Calu3 (cell line): ENCODE measurements around the gene PDZD4. TPM values are rescaled to one million over a fixed set of nuclear protein-coding genes. Genes with fewer than 3 reads are reported as not detected.
A peak's percentile ranks its signal among the peaks of the same experiment; 100 is the strongest.

Source experiments
- BruUV-seq: library from RNA; stranded (reverse); fragments of 400-500 nt; replicated peaks from 2 replicates; lab custom pipeline; 2021; lab: Mats Ljungman, UMichigan
- CTCF ChIA-PET: fragments of 300-600 bp; sonication (Branson Sonifier 250); formaldehyde crosslinking; loops from one replicate; lab custom pipeline; 2022; ENCODE audit warnings: antibody characterized with exemption; lab: Charles Lee
- DNase-seq: peaks from one replicate; pipeline ENCODE4 v3.0.0; 2022
- H3K27ac Mint-ChIP-seq: one replicate; pipeline ENCODE4 v1.8.0; 2022; ENCODE audit warnings: mixed read lengths; ENCODE audit not compliant: unreplicated experiment
- H3K27me3 Mint-ChIP-seq: one replicate; pipeline ENCODE4 v1.8.0; 2022; ENCODE audit warnings: mixed read lengths; ENCODE audit not compliant: unreplicated experiment
- H3K36me3 Mint-ChIP-seq: one replicate; pipeline ENCODE4 v1.8.0; 2022; ENCODE audit warnings: mild to moderate bottlenecking, moderate library complexity, mixed read lengths; ENCODE audit not compliant: insufficient read depth, unreplicated experiment
- H3K4me1 Mint-ChIP-seq: one replicate; pipeline ENCODE4 v1.8.0; 2022; ENCODE audit warnings: mild to moderate bottlenecking, low read depth, mixed read lengths; ENCODE audit not compliant: unreplicated experiment
- H3K4me3 Mint-ChIP-seq: one replicate; pipeline ENCODE4 v1.8.0; 2022; ENCODE audit warnings: mild to moderate bottlenecking, low read depth, moderate library complexity, mixed read lengths; ENCODE audit not compliant: unreplicated experiment
- H3K9me3 Mint-ChIP-seq: one replicate; pipeline ENCODE4 v1.8.0; 2022; ENCODE audit warnings: low read depth, mixed read lengths; ENCODE audit not compliant: unreplicated experiment
- intact Hi-C: fragments of 100-400 bp; cut with micrococcal nuclease; formaldehyde crosslinking; loops from one replicate; pipeline ENCODE4 v1.10.0; 2022; ENCODE audit not compliant: unreplicated experiment
- total RNA-seq: library from RNA; stranded (reverse); gene quantifications from 2 replicates; pipeline ENCODE4 v1.2.3, GENCODE V29; 2022
- TF ChIP-seq, protein P1 (sequence below): fragments of 200-600 bp; IDR thresholded peaks from one replicate; pipeline ENCODE4 v1.8.0; 2022; ENCODE audit warnings: antibody characterized with exemption; ENCODE audit not compliant: unreplicated experiment

PDZD4 gene
- total RNA-seq, 1 experiment from 2014 or later = 0.76 TPM

DNA sequence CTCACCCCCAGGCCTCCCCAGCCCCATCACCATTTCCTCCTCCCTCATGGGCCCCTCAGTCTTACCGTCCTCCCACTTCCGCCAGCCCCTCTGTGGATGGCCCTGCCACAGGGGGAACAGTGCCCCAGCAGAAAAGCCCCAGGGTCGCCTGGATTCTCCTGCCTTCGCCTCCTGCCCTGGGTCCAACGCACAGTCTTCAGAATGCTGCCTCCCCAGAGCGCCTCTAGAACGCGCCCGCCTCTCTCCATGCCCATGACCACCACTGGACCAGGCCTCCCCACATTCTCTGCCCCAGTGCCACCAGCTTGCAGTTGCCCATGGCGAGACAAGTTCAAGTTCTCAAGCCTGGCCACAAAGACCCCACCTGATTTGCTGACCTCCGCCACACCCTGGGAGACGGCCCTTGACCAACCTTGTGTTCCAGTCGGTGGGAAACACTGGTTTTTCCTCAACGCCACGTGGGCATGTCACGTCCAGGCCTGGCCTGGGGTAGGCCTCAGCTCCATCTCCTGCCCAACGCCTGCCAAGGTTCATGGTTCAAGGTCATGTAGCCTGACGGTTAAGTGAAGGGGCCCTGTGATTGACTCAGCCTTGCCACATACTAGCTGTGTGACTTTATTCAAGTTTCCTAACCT lies 66.9 kb downstream of the PDZD4 start:
- CTCF ChIA-PET = no interaction called here
- Mint-ChIP-seq H3K9me3 (no peaks in the 10 kb centered on the region), H3K4me1 (peaks cover 11% of the 10 kb centered on the region), H3K27me3 (no peaks in the 10 kb centered on the region), H3K27ac (no peak overlapping the region), H3K4me3 (peak overlapping the region; percentile 83), H3K36me3 (peaks cover 32% of the 10 kb centered on the region)
- no TSS peak for BruUV-seq
- TF ChIP-seq, protein P1, sequence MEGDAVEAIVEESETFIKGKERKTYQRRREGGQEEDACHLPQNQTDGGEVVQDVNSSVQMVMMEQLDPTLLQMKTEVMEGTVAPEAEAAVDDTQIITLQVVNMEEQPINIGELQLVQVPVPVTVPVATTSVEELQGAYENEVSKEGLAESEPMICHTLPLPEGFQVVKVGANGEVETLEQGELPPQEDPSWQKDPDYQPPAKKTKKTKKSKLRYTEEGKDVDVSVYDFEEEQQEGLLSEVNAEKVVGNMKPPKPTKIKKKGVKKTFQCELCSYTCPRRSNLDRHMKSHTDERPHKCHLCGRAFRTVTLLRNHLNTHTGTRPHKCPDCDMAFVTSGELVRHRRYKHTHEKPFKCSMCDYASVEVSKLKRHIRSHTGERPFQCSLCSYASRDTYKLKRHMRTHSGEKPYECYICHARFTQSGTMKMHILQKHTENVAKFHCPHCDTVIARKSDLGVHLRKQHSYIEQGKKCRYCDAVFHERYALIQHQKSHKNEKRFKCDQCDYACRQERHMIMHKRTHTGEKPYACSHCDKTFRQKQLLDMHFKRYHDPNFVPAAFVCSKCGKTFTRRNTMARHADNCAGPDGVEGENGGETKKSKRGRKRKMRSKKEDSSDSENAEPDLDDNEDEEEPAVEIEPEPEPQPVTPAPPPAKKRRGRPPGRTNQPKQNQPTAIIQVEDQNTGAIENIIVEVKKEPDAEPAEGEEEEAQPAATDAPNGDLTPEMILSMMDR = no peak
- intact Hi-C loops = loop anchor here (5.0 kb wide), 1 partner anchor 184 kb away; no protein-coding TSS in a partner anchor
- no peak for DNase-seq

DNA sequence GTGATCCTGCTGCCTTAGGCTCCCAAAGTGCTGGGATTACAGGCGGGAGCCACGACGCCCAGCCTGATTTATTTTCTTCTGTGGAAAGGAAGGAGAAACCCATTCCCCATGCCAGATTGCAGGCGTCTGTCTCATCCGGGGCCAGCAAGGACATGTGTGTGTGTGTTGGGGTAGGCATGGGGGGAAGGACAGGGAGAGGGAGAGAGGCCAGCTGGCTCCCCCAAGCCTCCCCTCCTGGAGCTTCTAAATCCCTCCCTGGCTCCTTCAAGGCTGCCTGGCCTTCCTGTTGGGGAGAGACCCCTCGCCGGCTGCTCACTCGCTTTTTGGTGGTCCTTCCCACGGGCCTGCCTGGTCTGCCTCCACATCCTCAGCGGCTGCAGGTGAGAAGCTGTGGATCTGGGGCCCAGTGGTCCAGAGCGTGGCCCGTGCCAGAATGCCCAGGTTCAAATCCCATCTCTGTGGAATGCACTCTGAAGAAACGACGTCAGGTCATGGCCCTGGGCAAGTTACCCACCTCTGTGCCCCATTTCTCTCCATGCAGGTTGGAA lies 67.6 kb downstream of the PDZD4 start:
- Mint-ChIP-seq H3K27me3 (no peaks in the 10 kb centered on the region), H3K4me1 (peaks cover 11% of the 10 kb centered on the region), H3K9me3 (no peaks in the 10 kb centered on the region), H3K36me3 (peaks cover 25% of the 10 kb centered on the region), H3K4me3 (no peak overlapping the region), H3K27ac (no peak overlapping the region)
- intact Hi-C loops = loop anchor here (5.0 kb wide), 1 partner anchor 185 kb away; no protein-coding TSS in a partner anchor
- CTCF ChIA-PET = no interaction called here
- TF ChIP-seq, protein P1 = no peak
- BruUV-seq = no TSS peak
- DNase-seq = no peak

DNA sequence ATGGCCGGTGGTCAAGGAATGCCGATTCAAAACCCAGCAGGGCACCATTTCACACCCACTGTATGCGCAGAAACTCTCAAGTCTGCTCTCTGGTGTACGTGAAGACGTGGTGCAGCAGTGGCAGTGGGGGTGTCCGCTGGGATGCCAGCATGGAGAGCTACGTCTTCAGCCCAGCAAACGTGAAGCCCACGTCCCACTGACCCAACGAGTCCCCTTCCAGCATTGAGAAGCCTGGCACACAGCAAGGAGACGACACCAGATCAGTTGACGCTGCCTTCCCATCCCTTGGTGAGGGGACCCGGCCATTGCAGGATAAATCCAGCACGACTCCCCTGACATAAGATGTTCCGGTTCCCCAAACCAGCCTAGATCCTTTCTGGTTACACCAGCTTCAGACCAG lies 68.5 kb downstream of the PDZD4 start:
- no TSS peak for BruUV-seq
- Mint-ChIP-seq H3K4me3 (no peak overlapping the region), H3K9me3 (no peaks in the 10 kb centered on the region), H3K36me3 (peaks cover 23% of the 10 kb centered on the region), H3K27ac (no peak overlapping the region), H3K27me3 (no peaks in the 10 kb centered on the region), H3K4me1 (peaks cover 9% of the 10 kb centered on the region)
- CTCF ChIA-PET = no interaction called here
- intact Hi-C loops = loop anchor here (5.0 kb wide), 1 partner anchor 185 kb away; no protein-coding TSS in a partner anchor
- TF ChIP-seq, protein P1 = no peak
- no peak for DNase-seq

DNA sequence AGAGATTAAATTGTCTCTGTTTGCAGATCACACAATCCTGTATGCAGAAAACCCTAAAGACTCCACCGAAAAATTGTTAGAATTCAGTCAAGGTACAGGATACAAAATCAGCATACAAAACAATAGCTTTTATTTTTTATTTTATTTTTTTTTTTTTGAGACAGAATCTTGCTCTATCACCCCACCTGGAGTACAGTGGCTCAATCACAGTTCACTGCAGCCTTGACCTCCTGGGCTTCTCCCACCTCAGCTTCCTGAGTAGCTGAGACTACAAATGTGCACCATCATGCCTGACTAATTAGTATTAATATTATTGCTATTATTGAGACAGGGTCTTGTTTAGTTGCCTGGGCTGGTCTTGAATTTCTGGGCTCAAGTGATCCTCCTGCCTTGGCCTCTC lies 75.2 kb downstream of the PDZD4 start:
- Mint-ChIP-seq H3K9me3 (no peaks in the 10 kb centered on the region), H3K36me3 (no peaks in the 10 kb centered on the region), H3K4me1 (no peaks in the 10 kb centered on the region), H3K4me3 (no peak overlapping the region), H3K27ac (no peak overlapping the region), H3K27me3 (no peaks in the 10 kb centered on the region)
- DNase-seq = no peak
- TF ChIP-seq, protein P1 = no peak
- CTCF ChIA-PET = interaction anchor here (0.7 kb wide), 1 partner anchor 785 kb away, joined by 5 read pairs; no protein-coding TSS in a partner anchor
- intact Hi-C loops = no loop called here
- no TSS peak for BruUV-seq

Other genes with a start within 250 kb of the PDZD4 start
- gene CCNQ, start 231.4 kb downstream of the PDZD4 start, total RNA-seq = 17.8 and 18.9 TPM in 2 replicates
- gene DUSP9, start 183.3 kb downstream of the PDZD4 start, total RNA-seq = 0.19 and 0.27 TPM in 2 replicates
- 1.1 TPM in 1 of 2 replicates, not detected in the other for gene PNCK, start 156.7 kb downstream of the PDZD4 start, total RNA-seq
- gene SLC6A8, start 142.6 kb downstream of the PDZD4 start, total RNA-seq = 24.6 and 27.4 TPM in 2 replicates
- gene BCAP31, start 106.2 kb downstream of the PDZD4 start, total RNA-seq = 371 and 407 TPM in 2 replicates
- 14.4 and 22.8 TPM in 2 replicates for gene ABCD1, start 105.7 kb downstream of the PDZD4 start, total RNA-seq
- 37.5 and 49.2 TPM in 2 replicates for gene PLXNB3, start 66.3 kb downstream of the PDZD4 start, total RNA-seq
- gene SRPK3, start 49.5 kb downstream of the PDZD4 start, total RNA-seq = 0.14 and 0.29 TPM in 2 replicates
- gene IDH3G, start 36.2 kb downstream of the PDZD4 start, total RNA-seq = 64.5 and 71.2 TPM in 2 replicates
- 360 and 391 TPM in 2 replicates for gene SSR4, start 35.9 kb downstream of the PDZD4 start, total RNA-seq
- 14.2 and 16.1 TPM in 2 replicates for gene L1CAM, start 55.6 kb upstream of the PDZD4 start, total RNA-seq
- gene AVPR2, start 74.1 kb upstream of the PDZD4 start, total RNA-seq = not detected in 2 replicates
- gene ARHGAP4, start 95.7 kb upstream of the PDZD4 start, total RNA-seq = 2.6 and 3.8 TPM in 2 replicates
- gene NAA10, start 104.5 kb upstream of the PDZD4 start, total RNA-seq = 132 and 139 TPM in 2 replicates
- gene RENBP, start 114.1 kb upstream of the PDZD4 start, total RNA-seq = 0.80 and 1.6 TPM in 2 replicates
- 76.0 and 77.7 TPM in 2 replicates for gene HCFC1, start 141.3 kb upstream of the PDZD4 start, total RNA-seq
- 9.4 and 9.9 TPM in 2 replicates for gene TMEM187, start 142.2 kb upstream of the PDZD4 start, total RNA-seq
- gene IRAK1, start 189.4 kb upstream of the PDZD4 start, total RNA-seq = 194 and 208 TPM in 2 replicates